CD4-positive, alpha-beta T cell treated with Interleukin-6 for 4 hours (primary cell): ENCODE results near the gene MAPT.

ENCODE experiments used
- DNase-seq: peaks from one replicate; pipeline ENCODE4 v3.0.0-alpha.2; 2020; ENCODE audit warnings: mixed read lengths

MAPT gene

GRCh38 chr17:45976391-45976754 is 82.0 kb downstream of the MAPT start:
- DNase-seq, result no peak

- DNase-seq, result no peak
Measured at GRCh38 chr17:45976755-45977505, 82.6 kb downstream of the MAPT start.

- DNase-seq, result no peak
Measured at GRCh38 chr17:45977506-45977824, 83.1 kb downstream of the MAPT start.

GRCh38 chr17:45977976-45978626 is 83.7 kb downstream of the MAPT start:
- DNase-seq, result no peak

- no peak for DNase-seq
Measured at GRCh38 chr17:45979137-45979536, 84.8 kb downstream of the MAPT start.

- DNase-seq, result no peak
Measured at GRCh38 chr17:45980855-45981254, 86.5 kb downstream of the MAPT start.

- DNase-seq, result no peak
Measured at GRCh38 chr17:45981306-45981705, 87.0 kb downstream of the MAPT start.

GRCh38 chr17:45982791-45983613 is 88.6 kb downstream of the MAPT start:
- no peak for DNase-seq

- no peak for DNase-seq
Measured at GRCh38 chr17:45983614-45984310, 89.4 kb downstream of the MAPT start.

GRCh38 chr17:45984368-45984767 is 90.0 kb downstream of the MAPT start:
- no peak for DNase-seq

GRCh38 chr17:45985447-45985846 is 91.1 kb downstream of the MAPT start:
- DNase-seq, result no peak

- DNase-seq, result no peak
Measured at GRCh38 chr17:45986056-45986455, 91.7 kb downstream of the MAPT start.

- DNase-seq, result no peak
Measured at GRCh38 chr17:45987706-45988105, 93.4 kb downstream of the MAPT start.

GRCh38 chr17:45989759-45990158 is 95.4 kb downstream of the MAPT start:
- no peak for DNase-seq

- DNase-seq, result no peak
Measured at GRCh38 chr17:45990886-45991285, 96.5 kb downstream of the MAPT start.

- no peak for DNase-seq
Measured at GRCh38 chr17:45991341-45991740, 97.0 kb downstream of the MAPT start.

GRCh38 chr17:45992175-45992574 is 97.8 kb downstream of the MAPT start:
- DNase-seq, result no peak

- no peak for DNase-seq
Measured at GRCh38 chr17:45992904-45993303, 98.5 kb downstream of the MAPT start.

- DNase-seq, result no peak
Measured at GRCh38 chr17:45993962-45994627, 99.7 kb downstream of the MAPT start.

GRCh38 chr17:45994987-45995386 is 100.6 kb downstream of the MAPT start:
- DNase-seq, result no peak

- DNase-seq, result no peak
Measured at GRCh38 chr17:45995627-45996270, 101.4 kb downstream of the MAPT start.

GRCh38 chr17:45996282-45996937 is 102.1 kb downstream of the MAPT start:
- DNase-seq, result no peak
